CD4-positive, alpha-beta T cell treated with Interleukin-2 at 100 ng/mL for 4 hours (primary cell): ENCODE data around the gene HIVEP2.

Experiments used
- DNase-seq: peaks from one replicate; pipeline ENCODE4 v3.0.0-alpha.2; 2020; ENCODE audit warnings: low spot score

HIVEP2 gene

DNA sequence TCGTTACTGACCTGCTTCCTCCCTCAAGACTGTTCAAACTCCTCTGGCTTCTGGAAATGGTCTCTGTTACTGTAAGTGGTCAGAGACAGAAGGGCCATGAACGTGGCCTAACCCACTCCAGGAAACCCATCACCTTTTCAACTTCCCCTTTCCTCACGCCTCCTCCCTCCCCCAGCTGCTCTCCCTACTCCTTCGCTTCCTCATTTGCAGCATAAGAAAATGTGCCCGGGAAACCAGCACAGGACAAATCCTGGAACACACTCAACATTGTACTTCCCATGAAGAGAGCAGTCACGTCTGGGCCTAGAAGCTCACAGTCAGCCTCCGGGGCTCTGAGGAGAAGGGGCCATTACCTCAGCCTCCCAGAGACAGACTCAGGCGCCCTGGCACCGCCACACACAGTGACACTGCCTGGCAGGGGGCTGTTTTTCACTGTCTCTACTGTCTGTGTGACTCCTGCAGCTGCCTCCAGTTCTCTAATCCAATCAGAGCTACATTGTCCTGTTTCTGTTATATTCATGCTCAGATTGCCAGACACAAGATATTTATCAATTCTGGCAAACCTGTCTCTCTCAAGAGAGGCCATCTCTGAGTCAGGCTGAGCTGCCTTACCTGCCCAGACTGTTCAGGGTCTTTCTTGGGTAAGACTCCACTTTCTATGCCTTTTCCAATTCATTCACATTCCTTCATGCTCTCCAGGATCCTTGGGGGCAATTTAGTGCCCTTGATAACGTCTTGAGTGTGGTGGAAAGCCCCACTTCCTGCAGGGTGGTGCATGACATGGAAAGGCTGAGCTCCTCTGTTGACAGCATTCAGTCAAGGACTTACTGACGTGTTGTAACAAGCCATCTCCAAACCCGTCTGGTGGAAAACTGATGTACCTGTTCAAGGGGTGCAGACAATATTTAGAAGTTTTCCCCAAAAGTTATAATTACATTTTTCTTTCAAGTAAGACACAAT, 242.2 kb downstream of the HIVEP2 start:
- no peak for DNase-seq
